HG02759 (cell line): ENCODE results near the gene BRK1.
"Not testable (repeated sequence)": the region's sequence is repeated elsewhere in the genome, so short reads cannot be mapped to it uniquely, and the experiment has no call there.

Experiments used
- ATAC-seq: cut with Tn5 transposase; IDR thresholded peaks from one replicate; pipeline ENCODE4 v1.9.1; 2021; ENCODE audit warnings: mild to moderate bottlenecking, moderate library complexity; ENCODE audit not compliant: unreplicated experiment

BRK1 gene

GRCh38 chr3:10176150-10176549 is 60.7 kb downstream of the BRK1 start:
- ATAC-seq: not testable (repeated sequence)
